ENCODE measurements around the gene PHACTR3. TPM values are rescaled to one million over a fixed set of nuclear protein-coding genes. Genes with fewer than 3 reads are reported as not detected.

Gene PHACTR3
- total RNA-seq, 1 experiment from 2014 or later: not detected

- no peak for DNase-seq (ENCODE audit: low read depth)
Measured at GRCh38 chr20:59774921-59775686, 170.8 kb downstream of the PHACTR3 start.

GRCh38 chr20:59775687-59776055 is 171.3 kb downstream of the PHACTR3 start:
- no peak for DNase-seq (ENCODE audit: low read depth)

- DNase-seq (ENCODE audit: low read depth): no peak
Measured at GRCh38 chr20:59776059-59776603, 171.8 kb downstream of the PHACTR3 start.

GRCh38 chr20:59776626-59777330 is 172.4 kb downstream of the PHACTR3 start:
- no peak for DNase-seq (ENCODE audit: low read depth)

- no peak for DNase-seq (ENCODE audit: low read depth)
Measured at GRCh38 chr20:59777331-59777725, 173.0 kb downstream of the PHACTR3 start.

- DNase-seq (ENCODE audit: low read depth): no peak
Measured at GRCh38 chr20:59777814-59778575, 173.7 kb downstream of the PHACTR3 start.

- DNase-seq (ENCODE audit: low read depth): no peak
Measured at GRCh38 chr20:59778615-59779200, 174.4 kb downstream of the PHACTR3 start.

- DNase-seq (ENCODE audit: low read depth): no peak
Measured at GRCh38 chr20:59779656-59780380, 175.5 kb downstream of the PHACTR3 start.

GRCh38 chr20:59780494-59781185 is 176.3 kb downstream of the PHACTR3 start:
- DNase-seq (ENCODE audit: low read depth): no peak

- DNase-seq (ENCODE audit: low read depth): no peak
Measured at GRCh38 chr20:59781226-59781625, 176.9 kb downstream of the PHACTR3 start.

GRCh38 chr20:59782986-59783640 is 178.8 kb downstream of the PHACTR3 start:
- peak; percentile 40 for DNase-seq (ENCODE audit: low read depth)

GRCh38 chr20:59783641-59784010 is 179.3 kb downstream of the PHACTR3 start:
- DNase-seq (ENCODE audit: low read depth): no peak

- DNase-seq (ENCODE audit: low read depth): no peak
Measured at GRCh38 chr20:59784365-59784764, 180.0 kb downstream of the PHACTR3 start.

- DNase-seq (ENCODE audit: low read depth): no peak
Measured at GRCh38 chr20:59784791-59785668, 180.7 kb downstream of the PHACTR3 start.

GRCh38 chr20:59785669-59785959 is 181.3 kb downstream of the PHACTR3 start:
- no peak for DNase-seq (ENCODE audit: low read depth)

- no peak for DNase-seq (ENCODE audit: low read depth)
Measured at GRCh38 chr20:59785986-59786795, 181.9 kb downstream of the PHACTR3 start.

- no peak for DNase-seq (ENCODE audit: low read depth)
Measured at GRCh38 chr20:59786801-59787537, 182.6 kb downstream of the PHACTR3 start.

All from HT1080 (cell line).